GF-D8 (cell line): ENCODE measurements around the gene ATRX.

ENCODE experiments used
- DNase-seq: peaks from one replicate; lab custom pipeline; 2025; lab: John Stamatoyannopoulos, UW

ATRX gene

DNA sequence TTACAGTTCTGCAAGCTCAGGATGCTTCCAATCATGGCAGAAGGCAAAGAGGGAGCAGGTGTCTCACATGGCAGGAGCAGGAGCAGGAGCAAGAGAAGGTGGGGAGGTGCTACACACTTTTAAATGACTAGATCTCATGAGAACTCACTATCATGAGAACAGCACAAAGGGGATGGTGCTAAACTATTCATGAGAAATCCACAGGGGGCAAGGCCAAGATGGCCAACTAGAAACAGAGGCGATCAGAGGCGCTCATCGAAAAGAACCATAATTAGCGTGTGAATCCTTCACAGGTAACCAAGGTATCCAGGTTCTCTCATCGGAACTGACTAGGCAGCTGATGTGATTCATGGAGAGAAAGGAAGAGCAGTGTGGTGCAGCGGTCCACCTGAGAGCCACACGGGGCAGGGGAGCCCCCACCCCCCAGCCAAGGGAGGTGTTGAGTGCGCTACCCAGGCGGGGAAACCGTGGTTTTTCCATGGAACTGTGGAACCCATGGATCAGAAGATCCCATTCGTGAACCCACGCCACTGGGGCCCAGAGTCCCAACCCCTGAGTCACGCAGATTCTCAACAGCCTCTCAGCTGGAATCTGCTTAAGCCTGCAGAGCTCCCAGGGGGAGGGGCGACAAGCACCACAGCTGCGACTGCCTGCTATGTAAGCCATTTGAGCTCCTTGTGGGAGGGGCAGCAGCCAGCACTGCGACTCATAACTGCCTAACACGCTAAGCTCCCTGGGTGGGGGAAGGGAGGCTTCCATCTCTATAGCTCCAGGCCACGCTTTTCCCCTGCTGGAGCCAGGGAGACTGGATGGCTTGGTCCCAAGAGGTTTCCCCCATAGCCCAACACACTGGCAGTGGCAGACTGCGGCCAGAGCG lies 292.1 kb downstream of the ATRX start:
- no peak for DNase-seq

DNA sequence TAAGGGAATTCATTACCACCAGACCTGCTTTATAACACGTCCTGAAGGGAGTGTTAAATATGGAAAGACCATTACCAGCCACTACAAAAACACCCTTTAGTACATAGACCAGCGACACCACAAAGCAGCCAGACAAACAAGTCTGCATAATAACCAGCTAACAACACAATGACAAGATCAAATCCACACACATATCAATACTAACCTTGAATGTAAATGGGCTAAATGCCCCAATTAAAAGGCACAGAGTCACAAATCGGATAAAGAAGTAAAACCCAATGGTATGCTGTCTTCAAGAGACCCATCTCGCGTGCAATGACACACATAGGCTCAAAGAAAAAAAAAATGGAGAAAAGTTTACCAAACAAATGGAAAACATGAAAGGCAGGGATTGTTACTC lies 302.0 kb downstream of the ATRX start:
- no peak for DNase-seq

DNA sequence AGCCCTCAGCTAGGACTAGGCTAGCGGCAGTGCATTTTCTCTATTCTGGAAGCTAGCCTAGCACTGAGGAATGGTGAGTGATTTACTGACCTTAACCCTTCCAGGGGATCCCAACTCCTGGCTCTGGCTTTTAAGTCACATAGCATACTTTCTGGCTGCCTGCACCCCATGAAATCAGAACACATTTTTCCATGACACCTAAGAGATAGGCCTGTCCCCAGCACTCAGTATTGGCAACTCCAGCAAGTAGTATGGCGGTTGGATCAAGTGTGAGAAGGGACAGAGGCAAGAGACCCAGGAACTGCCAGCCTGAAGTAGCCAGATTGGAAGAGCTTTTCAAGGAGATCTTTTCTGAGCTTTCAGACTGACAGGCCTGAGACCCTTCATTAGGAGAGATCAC lies 330.6 kb downstream of the ATRX start:
- DNase-seq, result no peak
